HCT116 (cell line): ENCODE results near the gene APOL6. TPM values are rescaled to one million over a fixed set of nuclear protein-coding genes. Genes with fewer than 3 reads are reported as not detected.

Source experiments
- ATAC-seq: fragments of 200-7000 bp; cut with Tn5 transposase; 2 replicates; pipeline ENCODE4 v1.9.1; 2020; ENCODE audit warnings: mild to moderate bottlenecking, moderate library complexity
- BruUV-seq: library from RNA; stranded (reverse); fragments of 400-500 nt; replicated peaks from 2 replicates; lab custom pipeline; 2021; lab: Mats Ljungman, UMichigan
- CTCF ChIA-PET: fragments of 300-600 bp; sonication (Branson Sonifier 250); formaldehyde crosslinking; loops from one replicate; lab custom pipeline; 2021; ENCODE audit warnings: antibody characterized with exemption; lab: Charles Lee
- POLR2A ChIA-PET: fragments of 300-600, 350-600 bp; sonication (Branson Sonifier 250); formaldehyde crosslinking; loops from one replicate; lab custom pipeline; 2021; ENCODE audit warnings: antibody characterized with exemption; lab: Charles Lee
- RAD21 ChIA-PET, 2 experiments: fragments of 300-600 bp; sonication (Branson Sonifier 250); formaldehyde crosslinking; loops; one replicate each; lab custom pipeline; 2023; ENCODE audit warnings: low total read pairs in 2 of 2; ENCODE audit not compliant: uncharacterized antibody in 2 of 2, unreplicated experiment in 2 of 2, low non-redundant PET in 1 of 2; lab: Charles Lee
- DNase-seq: peaks from one replicate; pipeline ENCODE4 v3.0.0-alpha.2; 2010; ENCODE audit warnings: low read depth, low spot score
- H2AFZ ChIP-seq: fragments of 200-600 bp; shearing (Covaris generic), sonication (generic); 2 replicates; pipeline ENCODE4 v1.6.1; 2017; ENCODE audit warnings: low read depth, mixed run types, mixed read lengths, antibody characterized with exemption, low read length; ENCODE audit not compliant: poor library complexity, severe bottlenecking
- H3K27ac ChIP-seq: 2 replicates; pipeline ENCODE4 v1.5.1; 2012; ENCODE audit warnings: low read depth, low read length
- H3K27me3 ChIP-seq: fragments of 200-600 bp; sonication (generic); 2 replicates; pipeline ENCODE4 v1.6.1; 2016; ENCODE audit warnings: mixed run types, low read length, mixed read lengths; ENCODE audit not compliant: insufficient read depth
- H3K36me3 ChIP-seq, 2 experiments: fragments of 200-500 bp in 1 of 2; fragments of 200-600 bp in 1 of 2; sonication (Bioruptor generic) in 1 of 2; sonication (generic) in 1 of 2; 2 replicates each; pipeline versions ENCODE4 v1.5.1 to v1.6.1; 2014 to 2016; ENCODE audit warnings: low read length in 2 of 2, inconsistent platforms in 1 of 2, mixed read lengths in 1 of 2, mixed run types in 1 of 2; ENCODE audit not compliant: insufficient read depth in 2 of 2, control insufficient read depth in 1 of 2
- H3K4me1 ChIP-seq, 2 experiments: fragments of 200-600 bp in 1 of 2; sonication (generic) in 1 of 2; 2 replicates each; pipeline versions ENCODE4 v1.5.1 to v1.6.1; 2012 to 2017; ENCODE audit warnings: low read length in 2 of 2, inconsistent platforms in 1 of 2, mild to moderate bottlenecking in 1 of 2, mixed read lengths in 1 of 2, mixed run types in 1 of 2, moderate library complexity in 1 of 2; ENCODE audit not compliant: insufficient read depth in 2 of 2, control insufficient read depth in 1 of 2
- H3K4me2 ChIP-seq: fragments of 200-600 bp; sonication (generic); 2 replicates; pipeline ENCODE4 v1.6.1; 2017; ENCODE audit warnings: mixed run types, low read length, mixed read lengths
- H3K4me3 ChIP-seq, 2 experiments: fragments of 200-600 bp in 1 of 2; sonication (generic) in 1 of 2; replicated peaks in 1 of 2; 2 replicates each; pipeline ENCODE4 v1.5.1; 2011 to 2016; ENCODE audit warnings: low read length in 2 of 2, control low read depth in 1 of 2, low read depth in 1 of 2, mild to moderate bottlenecking in 1 of 2, mixed read lengths in 1 of 2, mixed run types in 1 of 2
- H3K79me2 ChIP-seq: fragments of 200-600 bp; sonication (generic); 2 replicates; pipeline ENCODE4 v1.6.1; 2017; ENCODE audit warnings: mild to moderate bottlenecking, mixed run types, low read length, moderate library complexity, mixed read lengths; ENCODE audit not compliant: insufficient read depth
- H3K9ac ChIP-seq: fragments of 200-600 bp; sonication (generic); 2 replicates; pipeline ENCODE4 v1.6.1; 2016; ENCODE audit warnings: low read length, mixed read lengths
- H3K9me2 ChIP-seq: fragments of 200-600 bp; sonication (generic), shearing (Covaris generic); 2 replicates; pipeline ENCODE4 v1.6.1; 2017; ENCODE audit warnings: mixed run types, mild to moderate bottlenecking, moderate library complexity; ENCODE audit not compliant: insufficient read depth
- H3K9me3 ChIP-seq, 2 experiments: fragments of 200-500 bp in 1 of 2; fragments of 200-600 bp in 1 of 2; sonication (Bioruptor generic) in 1 of 2; sonication (generic) in 1 of 2; 2 replicates each; pipeline ENCODE4 v1.6.1; 2014 to 2017; ENCODE audit warnings: low read length in 2 of 2, mixed read lengths in 2 of 2, inconsistent platforms in 1 of 2, low read depth in 1 of 2, mild to moderate bottlenecking in 1 of 2, mixed run types in 1 of 2, moderate library complexity in 1 of 2; ENCODE audit not compliant: control insufficient read depth in 1 of 2, insufficient read depth in 1 of 2
- H4K20me1 ChIP-seq: fragments of 200-600 bp; sonication (generic), shearing (Covaris generic); 2 replicates; pipeline ENCODE4 v1.6.1; 2017; ENCODE audit warnings: mixed run types, mild to moderate bottlenecking, moderate library complexity; ENCODE audit not compliant: insufficient read depth
- ATF3 ChIP-seq: IDR thresholded peaks from 2 replicates; pipeline ENCODE4 v1.6.1; 2012
- CBX3 ChIP-seq: IDR thresholded peaks from 2 replicates; pipeline ENCODE4 v1.6.1; 2012; ENCODE audit warnings: low read depth
- CEBPB ChIP-seq: IDR thresholded peaks from 2 replicates; pipeline ENCODE4 v1.6.1; 2012; ENCODE audit warnings: low read depth
- EGR1 ChIP-seq: IDR thresholded peaks from 2 replicates; pipeline ENCODE4 v1.6.1; 2012; ENCODE audit warnings: low read depth
- ELF1 ChIP-seq: IDR thresholded peaks from 2 replicates; pipeline ENCODE4 v1.6.1; 2012; ENCODE audit warnings: low read depth, borderline replicate concordance
- EZH2 ChIP-seq: fragments of 200-600 bp; sonication (generic); IDR thresholded peaks from 2 replicates; pipeline ENCODE4 v1.6.1; 2017; ENCODE audit warnings: antibody characterized with exemption, mixed run types
- EZH2phosphoT487 ChIP-seq: fragments of 200-600 bp; IDR thresholded peaks from 2 replicates; pipeline ENCODE4 v1.6.1; 2018; ENCODE audit warnings: antibody characterized with exemption, borderline replicate concordance
- FOSL1 ChIP-seq: IDR thresholded peaks from 2 replicates; pipeline ENCODE4 v1.6.1; 2012; ENCODE audit warnings: low read depth
- MAX ChIP-seq: IDR thresholded peaks from 2 replicates; pipeline ENCODE4 v1.6.1; 2012
- POLR2A ChIP-seq: IDR thresholded peaks from 2 replicates; pipeline ENCODE4 v1.7.0; 2011; ENCODE audit warnings: borderline replicate concordance; ENCODE audit not compliant: insufficient read depth, insufficient read length; ENCODE audit errors: extremely low read depth
- POLR2AphosphoS5 ChIP-seq: IDR thresholded peaks from 2 replicates; pipeline ENCODE4 v1.6.1; 2011; ENCODE audit warnings: mild to moderate bottlenecking, low read depth, low read length, moderate library complexity
- SIN3A ChIP-seq: IDR thresholded peaks from 2 replicates; pipeline ENCODE4 v1.6.1; 2012; ENCODE audit warnings: low read depth
- SRF ChIP-seq: IDR thresholded peaks from 2 replicates; pipeline ENCODE4 v1.6.1; 2012; ENCODE audit warnings: low read depth
- YY1 ChIP-seq: IDR thresholded peaks from 2 replicates; pipeline ENCODE4 v1.6.1; 2011; ENCODE audit warnings: low read length, low read depth, moderate library complexity, mild to moderate bottlenecking; ENCODE audit not compliant: insufficient replicate concordance; ENCODE audit errors: extremely low read depth
- ZFX ChIP-seq: fragments of 450-650 bp; IDR thresholded peaks from 2 replicates; pipeline ENCODE4 v1.6.1; 2017
- ZNF274 ChIP-seq: fragments of 200-500 bp; sonication (Bioruptor generic); IDR thresholded peaks from 2 replicates; pipeline ENCODE4 v1.6.1; 2014; ENCODE audit warnings: mild to moderate bottlenecking, low read depth, low read length, inconsistent platforms
- intact Hi-C: fragments of 100-400 bp; cut with micrococcal nuclease; formaldehyde crosslinking; loops from 2 replicates; pipeline ENCODE4 v1.10.0; 2022
- total RNA-seq: library from RNA; stranded (reverse); gene quantifications from one replicate; pipeline ENCODE4 v1.2.1, GENCODE V29; 2021; ENCODE audit not compliant: unreplicated experiment
- TF ChIP-seq, protein P1 (sequence below), 3 experiments: fragments of 200-600 bp in 1 of 3; sonication (generic) in 1 of 3; IDR thresholded peaks in 2 of 3; conservative IDR thresholded peaks in 1 of 3; 2 replicates each; pipeline ENCODE4 v1.5.1; 2012 to 2017; ENCODE audit warnings: low read depth in 2 of 3, low read length in 2 of 3, antibody characterized with exemption in 1 of 3, borderline replicate concordance in 1 of 3, control low read depth in 1 of 3, mild to moderate bottlenecking in 1 of 3, mixed read lengths in 1 of 3, mixed run types in 1 of 3, moderate library complexity in 1 of 3; ENCODE audit not compliant: insufficient read depth in 1 of 3
- TF ChIP-seq, protein P2 (sequence below): IDR thresholded peaks from 2 replicates; pipeline ENCODE4 v1.6.1; 2011; ENCODE audit warnings: mild to moderate bottlenecking, low read length, moderate library complexity; ENCODE audit not compliant: insufficient replicate concordance; ENCODE audit errors: extremely low read depth

APOL6 gene
- total RNA-seq, 1 experiment from 2014 or later = 0.84 TPM

- Histone ChIP-seq H3K36me3 (no peaks in the 10 kb centered on the region), H4K20me1 (no peaks in the 10 kb centered on the region), H3K27me3 (no peaks in the 10 kb centered on the region), H2AFZ (no peak overlapping the region), H3K9me3 (no peaks in the 10 kb centered on the region; a peak in 1 of 4 replicates), H3K79me2 (no peaks in the 10 kb centered on the region), H3K4me3 (no peak overlapping the region), H3K27ac (no peak overlapping the region), H3K4me2 (no peak overlapping the region), H3K4me1 (no peaks in the 10 kb centered on the region), H3K9ac (no peak overlapping the region), H3K9me2 (no peaks in the 10 kb centered on the region)
- DNase-seq (no peak), ATAC-seq (no peak)
- BruUV-seq = no TSS peak
- TF ChIP-seq EZH2phosphoT487 (no peak), EZH2 (no peak), ATF3 (no peak), FOSL1 (no peak), ZNF274 (no peak), ZFX (no peak), EGR1 (no peak), MAX (no peak), SRF (no peak), CBX3 (no peak), SIN3A (no peak), ELF1 (no peak), YY1 (no peak), CEBPB (no peak), POLR2A (no peak), POLR2AphosphoS5 (no peak)
- TF ChIP-seq, protein P1, sequence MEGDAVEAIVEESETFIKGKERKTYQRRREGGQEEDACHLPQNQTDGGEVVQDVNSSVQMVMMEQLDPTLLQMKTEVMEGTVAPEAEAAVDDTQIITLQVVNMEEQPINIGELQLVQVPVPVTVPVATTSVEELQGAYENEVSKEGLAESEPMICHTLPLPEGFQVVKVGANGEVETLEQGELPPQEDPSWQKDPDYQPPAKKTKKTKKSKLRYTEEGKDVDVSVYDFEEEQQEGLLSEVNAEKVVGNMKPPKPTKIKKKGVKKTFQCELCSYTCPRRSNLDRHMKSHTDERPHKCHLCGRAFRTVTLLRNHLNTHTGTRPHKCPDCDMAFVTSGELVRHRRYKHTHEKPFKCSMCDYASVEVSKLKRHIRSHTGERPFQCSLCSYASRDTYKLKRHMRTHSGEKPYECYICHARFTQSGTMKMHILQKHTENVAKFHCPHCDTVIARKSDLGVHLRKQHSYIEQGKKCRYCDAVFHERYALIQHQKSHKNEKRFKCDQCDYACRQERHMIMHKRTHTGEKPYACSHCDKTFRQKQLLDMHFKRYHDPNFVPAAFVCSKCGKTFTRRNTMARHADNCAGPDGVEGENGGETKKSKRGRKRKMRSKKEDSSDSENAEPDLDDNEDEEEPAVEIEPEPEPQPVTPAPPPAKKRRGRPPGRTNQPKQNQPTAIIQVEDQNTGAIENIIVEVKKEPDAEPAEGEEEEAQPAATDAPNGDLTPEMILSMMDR (IDR thresholded peaks at IDR 0.05 in 2 of 3, conservative IDR thresholded peaks at IDR 0.05 in 1 of 3; ENCODE audit: borderline replicate concordance in 1 of 3, insufficient read depth in 1 of 3, low read depth in 2 of 3, low read length in 2 of 3) = no peak
- TF ChIP-seq, protein P2, sequence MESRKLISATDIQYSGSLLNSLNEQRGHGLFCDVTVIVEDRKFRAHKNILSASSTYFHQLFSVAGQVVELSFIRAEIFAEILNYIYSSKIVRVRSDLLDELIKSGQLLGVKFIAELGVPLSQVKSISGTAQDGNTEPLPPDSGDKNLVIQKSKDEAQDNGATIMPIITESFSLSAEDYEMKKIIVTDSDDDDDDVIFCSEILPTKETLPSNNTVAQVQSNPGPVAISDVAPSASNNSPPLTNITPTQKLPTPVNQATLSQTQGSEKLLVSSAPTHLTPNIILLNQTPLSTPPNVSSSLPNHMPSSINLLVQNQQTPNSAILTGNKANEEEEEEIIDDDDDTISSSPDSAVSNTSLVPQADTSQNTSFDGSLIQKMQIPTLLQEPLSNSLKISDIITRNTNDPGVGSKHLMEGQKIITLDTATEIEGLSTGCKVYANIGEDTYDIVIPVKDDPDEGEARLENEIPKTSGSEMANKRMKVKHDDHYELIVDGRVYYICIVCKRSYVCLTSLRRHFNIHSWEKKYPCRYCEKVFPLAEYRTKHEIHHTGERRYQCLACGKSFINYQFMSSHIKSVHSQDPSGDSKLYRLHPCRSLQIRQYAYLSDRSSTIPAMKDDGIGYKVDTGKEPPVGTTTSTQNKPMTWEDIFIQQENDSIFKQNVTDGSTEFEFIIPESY = no peak
- intact Hi-C loops = no loop called here
- CTCF ChIA-PET = no interaction called here
- RAD21 ChIA-PET = no interaction called here
- POLR2A ChIA-PET = no interaction called here
Measured at GRCh38 chr22:35686298-35686697, 38.1 kb downstream of the APOL6 start.
